Fibroblast of pulmonary artery (primary cell): ENCODE measurements around the gene GABARAP.

Experiments
- DNase-seq: peaks from one replicate; pipeline ENCODE4 v3.0.0-alpha.2; 2010; ENCODE audit warnings: low read depth
- H3K4me3 ChIP-seq: replicated peaks from 2 replicates; pipeline ENCODE4 v1.5.1; 2011; ENCODE audit warnings: low read depth, mild to moderate bottlenecking, control low read depth, low read length, moderate library complexity
- TF ChIP-seq, protein P1 (sequence below): IDR thresholded peaks from 2 replicates; pipeline ENCODE4 v1.5.1; 2011; ENCODE audit warnings: mild to moderate bottlenecking, control low read depth, low read length, inconsistent platforms; ENCODE audit errors: missing control alignments

The GABARAP gene

DNA sequence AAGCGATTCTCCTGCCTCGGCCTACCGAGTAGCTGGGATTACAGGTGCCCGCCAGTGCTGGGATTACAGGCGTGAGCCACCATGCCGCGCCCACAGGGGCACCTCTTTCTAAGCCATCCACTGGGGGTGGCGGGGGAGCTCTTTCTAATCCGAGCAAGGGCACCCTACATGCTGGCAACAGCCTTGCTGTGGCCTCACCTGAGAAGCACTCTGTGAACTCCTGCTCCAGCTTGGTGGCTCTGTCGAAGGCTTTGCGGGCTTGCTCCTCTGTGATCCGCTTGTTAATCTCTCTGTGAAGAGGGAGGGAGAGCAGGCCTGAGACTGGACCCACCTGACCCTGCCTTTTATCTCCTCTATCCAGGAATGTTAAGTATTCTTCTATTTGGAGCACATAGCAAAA lies 51.2 kb downstream of the GABARAP start:
- TF ChIP-seq, protein P1, sequence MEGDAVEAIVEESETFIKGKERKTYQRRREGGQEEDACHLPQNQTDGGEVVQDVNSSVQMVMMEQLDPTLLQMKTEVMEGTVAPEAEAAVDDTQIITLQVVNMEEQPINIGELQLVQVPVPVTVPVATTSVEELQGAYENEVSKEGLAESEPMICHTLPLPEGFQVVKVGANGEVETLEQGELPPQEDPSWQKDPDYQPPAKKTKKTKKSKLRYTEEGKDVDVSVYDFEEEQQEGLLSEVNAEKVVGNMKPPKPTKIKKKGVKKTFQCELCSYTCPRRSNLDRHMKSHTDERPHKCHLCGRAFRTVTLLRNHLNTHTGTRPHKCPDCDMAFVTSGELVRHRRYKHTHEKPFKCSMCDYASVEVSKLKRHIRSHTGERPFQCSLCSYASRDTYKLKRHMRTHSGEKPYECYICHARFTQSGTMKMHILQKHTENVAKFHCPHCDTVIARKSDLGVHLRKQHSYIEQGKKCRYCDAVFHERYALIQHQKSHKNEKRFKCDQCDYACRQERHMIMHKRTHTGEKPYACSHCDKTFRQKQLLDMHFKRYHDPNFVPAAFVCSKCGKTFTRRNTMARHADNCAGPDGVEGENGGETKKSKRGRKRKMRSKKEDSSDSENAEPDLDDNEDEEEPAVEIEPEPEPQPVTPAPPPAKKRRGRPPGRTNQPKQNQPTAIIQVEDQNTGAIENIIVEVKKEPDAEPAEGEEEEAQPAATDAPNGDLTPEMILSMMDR = no peak
- H3K4me3 ChIP-seq = no peak overlapping the region
- DNase-seq = no peak

DNA sequence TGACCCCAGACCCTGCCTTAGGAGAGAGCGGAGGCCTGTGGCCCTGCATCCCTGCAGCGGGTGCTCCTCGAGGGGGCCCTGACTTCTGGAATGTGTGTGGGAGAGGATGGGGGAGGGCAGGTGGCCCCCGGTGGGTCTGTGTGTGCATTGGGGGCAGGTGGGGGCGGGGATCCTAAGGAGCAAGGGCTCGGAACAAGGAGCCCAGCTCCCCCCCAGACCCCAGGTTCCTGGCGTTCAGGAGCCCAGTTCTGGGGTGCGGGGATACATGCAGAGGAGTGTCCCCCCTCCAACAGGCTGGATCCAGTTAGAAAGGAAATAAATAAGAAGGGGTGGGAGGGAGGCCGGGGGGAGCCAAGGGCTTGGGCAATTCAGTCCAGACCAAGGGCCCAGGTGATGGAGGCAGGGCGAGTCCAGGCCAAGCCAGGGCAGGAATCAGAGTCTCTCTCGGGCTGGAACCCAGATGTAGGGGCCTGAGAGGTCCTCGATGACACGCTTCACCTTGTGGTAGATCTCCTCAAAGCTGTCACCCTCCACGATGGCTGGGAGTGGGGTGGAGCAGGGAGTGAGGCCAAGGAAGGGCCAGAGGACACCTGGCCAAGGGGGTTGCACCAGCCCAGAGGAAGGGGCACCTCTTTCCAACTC lies 51.9 kb downstream of the GABARAP start:
- no peak for DNase-seq
- TF ChIP-seq, protein P1 = no peak

More for the DNA sequence above, 51.9 kb downstream of the GABARAP start:
- no peak overlapping the region for H3K4me3 ChIP-seq
